Stimulated activated CD8-positive, alpha-beta memory T cell treated with anti-CD3 and anti-CD28 coated beads, Interleukin-15, amount 100 ng/mL, for 1 hour (primary cell): ENCODE data around the gene BLMH.

ENCODE experiments used
- DNase-seq: peaks from one replicate; pipeline ENCODE4 v3.0.0-alpha.2; 2020; ENCODE audit warnings: low read depth

Gene BLMH

GRCh38 chr17:30200106-30200505, 91.6 kb downstream of the BLMH start:
- no peak for DNase-seq

GRCh38 chr17:30199600-30199999, 92.1 kb downstream of the BLMH start:
- DNase-seq: no peak
